H9 (cell line): ENCODE data around the gene SERPIND1. TPM values are rescaled to one million over a fixed set of nuclear protein-coding genes. Genes with fewer than 3 reads are reported as not detected.
"Not testable (repeated sequence)": the region's sequence is repeated elsewhere in the genome, so short reads cannot be mapped to it uniquely, and the experiment has no call there.

ENCODE experiments used
- DNase-seq: peaks from one replicate; pipeline ENCODE4 v3.0.0-alpha.2; 2017
- H2AFZ ChIP-seq: one replicate; pipeline ENCODE4 v1.6.1; 2013; ENCODE audit warnings: mild to moderate bottlenecking, low read length, control low read depth, moderate library complexity
- H2AK5ac ChIP-seq: 2 replicates; pipeline ENCODE4 v1.6.1; 2013; ENCODE audit warnings: low read length, control low read depth, mixed read lengths; ENCODE audit not compliant: insufficient read length
- H2BK120ac ChIP-seq: one replicate; pipeline ENCODE4 v1.6.1; 2013; ENCODE audit warnings: low read depth, mild to moderate bottlenecking, low read length, control low read depth, inconsistent platforms; ENCODE audit not compliant: poor library complexity, severe bottlenecking
- H2BK12ac ChIP-seq: 2 replicates; pipeline ENCODE4 v1.6.1; 2013; ENCODE audit warnings: low read length, control low read depth, mixed read lengths, low read depth; ENCODE audit not compliant: insufficient read length
- H2BK15ac ChIP-seq: 2 replicates; pipeline ENCODE4 v1.6.1; 2013; ENCODE audit warnings: low read depth, low read length, control low read depth
- H2BK20ac ChIP-seq: one replicate; pipeline ENCODE4 v1.6.1; 2013; ENCODE audit warnings: low read depth, mild to moderate bottlenecking, low read length, control low read depth, inconsistent platforms; ENCODE audit not compliant: poor library complexity, severe bottlenecking
- H2BK5ac ChIP-seq: 2 replicates; pipeline ENCODE4 v1.6.1; 2013; ENCODE audit warnings: low read length, control low read depth, mixed read lengths; ENCODE audit not compliant: insufficient read length
- H3K14ac ChIP-seq: 2 replicates; pipeline ENCODE4 v1.6.1; 2013; ENCODE audit warnings: low read length, control low read depth; ENCODE audit not compliant: insufficient read depth
- H3K18ac ChIP-seq: 2 replicates; pipeline ENCODE4 v1.6.1; 2013; ENCODE audit warnings: low read depth, mild to moderate bottlenecking, mixed read lengths, low read length, control low read depth; ENCODE audit not compliant: insufficient read length
- H3K23ac ChIP-seq: 2 replicates; pipeline ENCODE4 v1.6.1; 2013; ENCODE audit warnings: low read length, control low read depth, mixed read lengths, low read depth; ENCODE audit not compliant: insufficient read length
- H3K23me2 ChIP-seq: 2 replicates; pipeline ENCODE4 v1.6.1; 2013; ENCODE audit warnings: low read depth, mild to moderate bottlenecking, mixed read lengths, low read length, control low read depth; ENCODE audit not compliant: insufficient read length, poor library complexity, severe bottlenecking
- H3K27ac ChIP-seq: 2 replicates; pipeline ENCODE4 v1.5.1; 2013; ENCODE audit warnings: low read length, control low read depth, mixed read lengths, low read depth; ENCODE audit not compliant: insufficient read length
- H3K27me3 ChIP-seq: 2 replicates; pipeline ENCODE4 v1.6.1; 2013; ENCODE audit warnings: low read length, control low read depth, inconsistent platforms; ENCODE audit not compliant: insufficient read depth
- H3K4ac ChIP-seq: 2 replicates; pipeline ENCODE4 v1.6.1; 2013; ENCODE audit warnings: low read depth, mild to moderate bottlenecking, control low read depth, inconsistent platforms, low read length, moderate library complexity
- H3K4me1 ChIP-seq: 2 replicates; pipeline ENCODE4 v1.6.1; 2013; ENCODE audit warnings: low read length, control low read depth, inconsistent platforms; ENCODE audit not compliant: insufficient read depth
- H3K4me2 ChIP-seq: 2 replicates; pipeline ENCODE4 v1.6.1; 2013; ENCODE audit warnings: low read length, control low read depth, mixed read lengths; ENCODE audit not compliant: insufficient read length, insufficient read depth
- H3K56ac ChIP-seq: 2 replicates; pipeline ENCODE4 v1.6.1; 2013; ENCODE audit warnings: low read depth, mild to moderate bottlenecking, mixed read lengths, low read length, control low read depth; ENCODE audit not compliant: insufficient read length
- H3K79me1 ChIP-seq: 2 replicates; pipeline ENCODE4 v1.6.1; 2013; ENCODE audit warnings: low read depth, mild to moderate bottlenecking, moderate library complexity, low read length, control low read depth, inconsistent platforms; ENCODE audit not compliant: insufficient read depth, poor library complexity, severe bottlenecking
- H3K79me2 ChIP-seq: 2 replicates; pipeline ENCODE4 v1.6.1; 2013; ENCODE audit warnings: low read length, control low read depth, inconsistent platforms; ENCODE audit not compliant: insufficient read depth
- H3K9ac ChIP-seq: 2 replicates; pipeline ENCODE4 v1.6.1; 2013; ENCODE audit warnings: low read length, control low read depth, mixed read lengths; ENCODE audit not compliant: insufficient read length; ENCODE audit errors: extremely low read depth
- H3K9me3 ChIP-seq: one replicate; pipeline ENCODE4 v1.6.1; 2013; ENCODE audit warnings: low read depth, low read length, inconsistent platforms; ENCODE audit not compliant: control insufficient read depth
- H3T11ph ChIP-seq: one replicate; pipeline ENCODE4 v1.6.1; 2013; ENCODE audit warnings: mild to moderate bottlenecking, low read length, control low read depth, inconsistent platforms
- H4K20me1 ChIP-seq: one replicate; pipeline ENCODE4 v1.6.1; 2013; ENCODE audit not compliant: control insufficient read depth, insufficient read length, insufficient read depth
- H4K5ac ChIP-seq: 2 replicates; pipeline ENCODE4 v1.6.1; 2013; ENCODE audit warnings: low read depth, mild to moderate bottlenecking, mixed read lengths, low read length, control low read depth; ENCODE audit not compliant: insufficient read length
- H4K8ac ChIP-seq: replicated peaks from 2 replicates; pipeline ENCODE4 v1.6.1; 2013; ENCODE audit warnings: low read length, control low read depth, mixed read lengths, low read depth; ENCODE audit not compliant: insufficient read length
- H4K91ac ChIP-seq: 2 replicates; pipeline ENCODE4 v1.6.1; 2013; ENCODE audit warnings: low read depth, mild to moderate bottlenecking, moderate library complexity, mixed read lengths, low read length, control low read depth; ENCODE audit not compliant: insufficient read length
- H3K27ac Mint-ChIP-seq, 3 experiments: 2 replicates in 2 of 3; 3 replicates in 1 of 3; pipeline ENCODE4 v1.8.0; 2020 to 2021; ENCODE audit warnings: mixed read lengths in 3 of 3, mild to moderate bottlenecking in 1 of 3, moderate library complexity in 1 of 3
- H3K27me3 Mint-ChIP-seq: 2 replicates; pipeline ENCODE4 v1.8.0; 2021; ENCODE audit warnings: low read depth, mild to moderate bottlenecking, moderate library complexity, mixed read lengths
- H3K36me3 Mint-ChIP-seq, 3 experiments: 2 replicates in 2 of 3; 3 replicates in 1 of 3; pipeline ENCODE4 v1.8.0; 2020 to 2021; ENCODE audit warnings: low read depth in 3 of 3, mixed read lengths in 3 of 3; ENCODE audit not compliant: insufficient read depth in 1 of 3
- H3K4me1 Mint-ChIP-seq, 2 experiments: 2 replicates each; pipeline ENCODE4 v1.8.0; 2020; ENCODE audit warnings: mixed read lengths in 2 of 2
- H3K4me3 Mint-ChIP-seq, 2 experiments: 2 replicates in 1 of 2; 3 replicates in 1 of 2; pipeline ENCODE4 v1.8.0; 2020 to 2021; ENCODE audit warnings: mild to moderate bottlenecking in 2 of 2, mixed read lengths in 2 of 2, moderate library complexity in 1 of 2
- H3K9me3 Mint-ChIP-seq, 2 experiments: 2 replicates in 1 of 2; 3 replicates in 1 of 2; pipeline ENCODE4 v1.8.0; 2020; ENCODE audit warnings: mild to moderate bottlenecking in 2 of 2, mixed read lengths in 2 of 2, moderate library complexity in 1 of 2
- CTCF ChIP-seq: fragments of 200-600 bp; sonication (generic); conservative IDR thresholded peaks from 3 replicates; pipeline ENCODE4 v1.8.0; 2021; ENCODE audit warnings: antibody characterized with exemption, mild to moderate bottlenecking
- WGBS: extraction: QIAGEN DNeasy Blood & Tissue Kit; methylation state at CpG from one replicate; pipeline ENCODE4 v1.1.7; 2013; ENCODE audit warnings: missing lambda C conversion rate, low lambda C conversion rate, mixed read lengths; ENCODE audit not compliant: insufficient read length; ENCODE audit errors: extremely low coverage; 5-methylcytosine and 5-hydroxymethylcytosine counted together
- total RNA-seq: library from RNA; stranded (reverse); gene quantifications from 2 replicates; pipeline ENCODE4 v1.2.1, GENCODE V29; 2021

Gene SERPIND1
- total RNA-seq, 1 experiment from 2014 or later = not detected

GRCh38 chr22:20823264-20823663 is 49.4 kb downstream of the SERPIND1 start:
- Mint-ChIP-seq H3K9me3 (no peaks in the 10 kb centered on the region), H3K27ac (no peak overlapping the region), H3K36me3 (peaks cover 0 to 40% (median 4%) of the 10 kb centered on the region in 3 experiments; a peak in 2 of 7 replicates), H3K27me3 (no peaks in the 10 kb centered on the region), H3K4me1 (peaks cover 9 to 11% of the 10 kb centered on the region in 2 experiments), H3K4me3 (no peak overlapping the region)
- H3K56ac ChIP-seq = no peak overlapping the region
- no peaks in the 10 kb centered on the region for H3K79me1 ChIP-seq
- no peak overlapping the region for H4K8ac ChIP-seq
- H2BK20ac ChIP-seq = no peak overlapping the region
- H3K18ac ChIP-seq = no peak overlapping the region
- H2AFZ ChIP-seq = no peak overlapping the region
- no CpG with 5 or more reads among the region's 1 CpG for WGBS
- no peak overlapping the region for H2BK15ac ChIP-seq
- no peak overlapping the region for H2AK5ac ChIP-seq
- no peak overlapping the region for H3K4ac ChIP-seq
- H3K4me2 ChIP-seq = no peak overlapping the region
- H3K23ac ChIP-seq = no peak overlapping the region
- no peaks in the 10 kb centered on the region for H3K23me2 ChIP-seq
- no peak for TF ChIP-seq CTCF
- no peak overlapping the region for H3K27ac ChIP-seq
- DNase-seq = no peak
- no peak overlapping the region for H3T11ph ChIP-seq
- H4K5ac ChIP-seq = no peak overlapping the region
- H4K20me1 ChIP-seq = no peaks in the 10 kb centered on the region
- H3K27me3 ChIP-seq = no peaks in the 10 kb centered on the region
- H2BK120ac ChIP-seq = no peak overlapping the region
- no peaks in the 10 kb centered on the region for H3K4me1 ChIP-seq
- no peak overlapping the region for H2BK12ac ChIP-seq
- no peaks in the 10 kb centered on the region for H3K9me3 ChIP-seq
- H3K79me2 ChIP-seq = no peaks in the 10 kb centered on the region
- no peak overlapping the region for H2BK5ac ChIP-seq
- no peak overlapping the region for H4K91ac ChIP-seq
- H3K14ac ChIP-seq = no peak overlapping the region
- no peak overlapping the region for H3K9ac ChIP-seq

GRCh38 chr22:20825216-20825615 is 51.3 kb downstream of the SERPIND1 start:
- not testable (repeated sequence) for H2AFZ ChIP-seq, H3K4me1 ChIP-seq, H2BK5ac ChIP-seq, H3K27ac Mint-ChIP-seq, H3K27ac ChIP-seq, H3K27me3 ChIP-seq, H3K79me2 ChIP-seq, H3T11ph ChIP-seq, H2BK12ac ChIP-seq, H4K20me1 ChIP-seq, H2BK120ac ChIP-seq, H3K4me2 ChIP-seq, H4K8ac ChIP-seq, H3K4ac ChIP-seq, H3K56ac ChIP-seq, H3K14ac ChIP-seq, H3K27me3 Mint-ChIP-seq, H4K91ac ChIP-seq, H3K18ac ChIP-seq, H3K23me2 ChIP-seq, H3K4me3 Mint-ChIP-seq, H3K9me3 Mint-ChIP-seq, H3K9ac ChIP-seq, H2BK15ac ChIP-seq, H4K5ac ChIP-seq, H3K9me3 ChIP-seq, H2AK5ac ChIP-seq, H2BK20ac ChIP-seq, DNase-seq, H3K23ac ChIP-seq, H3K79me1 ChIP-seq
- H3K4me1 Mint-ChIP-seq = peaks cover 9 to 11% of the 10 kb centered on the region in 2 experiments
- H3K36me3 Mint-ChIP-seq = peaks cover 0 to 39% (median 4%) of the 10 kb centered on the region in 3 experiments; a peak in 2 of 7 replicates
- WGBS = no CpG with 5 or more reads among the region's 4 CpGs
